ENCODE results near the gene PDE8B. TPM values are rescaled to one million over a fixed set of nuclear protein-coding genes. Genes with fewer than 3 reads are reported as not detected.

Gene PDE8B
- total RNA-seq, 1 experiment from 2014 or later = 0.17 TPM

DNA sequence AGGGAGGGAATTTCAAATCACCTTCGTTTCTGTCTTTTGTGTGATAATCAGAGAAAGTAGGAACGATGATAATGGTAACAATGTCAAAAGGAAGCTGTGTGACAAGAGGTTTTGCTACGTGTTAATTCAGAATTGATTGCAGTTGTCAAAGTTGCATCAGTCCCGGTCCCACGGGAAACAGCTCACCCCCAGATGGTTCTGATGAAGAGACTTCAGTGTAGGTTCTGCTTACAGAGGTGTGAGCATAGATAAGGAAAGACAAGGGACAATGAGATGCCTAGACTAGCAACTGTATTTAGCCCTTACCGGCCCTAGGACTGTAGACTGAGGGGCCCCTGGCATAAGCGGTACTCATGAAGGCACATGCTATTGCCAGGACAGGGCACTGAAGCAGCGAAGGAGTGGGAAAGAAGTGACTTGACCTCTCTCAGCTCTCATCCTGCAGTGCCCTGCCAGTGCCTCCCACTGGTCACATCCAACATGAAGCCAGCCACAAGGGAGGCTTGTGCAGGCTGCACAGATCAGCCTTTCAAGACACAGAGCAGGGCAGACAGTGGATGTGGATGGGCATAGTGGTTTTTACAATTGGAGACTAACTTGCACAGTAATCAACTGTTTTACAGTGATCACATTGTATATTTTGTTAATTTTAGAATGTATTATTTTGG, 21.1 kb downstream of the PDE8B start:
- POLR2A ChIA-PET = no interaction called here

More for the DNA sequence above, 21.1 kb downstream of the PDE8B start:
- RAD21 ChIA-PET (ENCODE audit: low non-redundant PET in 1 of 2, low total read pairs in 2 of 2, uncharacterized antibody in 2 of 2, unreplicated experiment in 2 of 2) = no interaction called here
- H3K9me3 ChIP-seq (ENCODE audit: control insufficient read depth in 1 of 2, insufficient read depth in 1 of 2, low read depth in 1 of 2, low read length in 2 of 2) = no peaks in the 10 kb centered on the region
- no peak overlapping the region for H2AFZ ChIP-seq (ENCODE audit: low read depth, low read length, poor library complexity, severe bottlenecking)
- CTCF ChIA-PET = no interaction called here
- no peak overlapping the region for H3K4me2 ChIP-seq (ENCODE audit: low read length)
- ATAC-seq (no peak), DNase-seq (ENCODE audit: low read depth, low spot score) (no peak)
- intact Hi-C loops (cut with micrococcal nuclease) = no loop called here
- no peaks in the 10 kb centered on the region for H4K20me1 ChIP-seq (ENCODE audit: insufficient read depth)
- no peaks in the 10 kb centered on the region for H3K79me2 ChIP-seq (ENCODE audit: insufficient read depth, low read length)
- no peak overlapping the region for H3K9ac ChIP-seq (ENCODE audit: low read length)
- TF ChIP-seq EGR1 (IDR thresholded peaks at IDR 0.05; ENCODE audit: low read depth) = no peak
- TF ChIP-seq, protein P1, sequence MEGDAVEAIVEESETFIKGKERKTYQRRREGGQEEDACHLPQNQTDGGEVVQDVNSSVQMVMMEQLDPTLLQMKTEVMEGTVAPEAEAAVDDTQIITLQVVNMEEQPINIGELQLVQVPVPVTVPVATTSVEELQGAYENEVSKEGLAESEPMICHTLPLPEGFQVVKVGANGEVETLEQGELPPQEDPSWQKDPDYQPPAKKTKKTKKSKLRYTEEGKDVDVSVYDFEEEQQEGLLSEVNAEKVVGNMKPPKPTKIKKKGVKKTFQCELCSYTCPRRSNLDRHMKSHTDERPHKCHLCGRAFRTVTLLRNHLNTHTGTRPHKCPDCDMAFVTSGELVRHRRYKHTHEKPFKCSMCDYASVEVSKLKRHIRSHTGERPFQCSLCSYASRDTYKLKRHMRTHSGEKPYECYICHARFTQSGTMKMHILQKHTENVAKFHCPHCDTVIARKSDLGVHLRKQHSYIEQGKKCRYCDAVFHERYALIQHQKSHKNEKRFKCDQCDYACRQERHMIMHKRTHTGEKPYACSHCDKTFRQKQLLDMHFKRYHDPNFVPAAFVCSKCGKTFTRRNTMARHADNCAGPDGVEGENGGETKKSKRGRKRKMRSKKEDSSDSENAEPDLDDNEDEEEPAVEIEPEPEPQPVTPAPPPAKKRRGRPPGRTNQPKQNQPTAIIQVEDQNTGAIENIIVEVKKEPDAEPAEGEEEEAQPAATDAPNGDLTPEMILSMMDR (IDR thresholded peaks at IDR 0.05 in 2 of 3, conservative IDR thresholded peaks at IDR 0.05 in 1 of 3; ENCODE audit: borderline replicate concordance in 1 of 3, insufficient read depth in 1 of 3, low read depth in 2 of 3, low read length in 2 of 3) = no peak
- no peak for TF ChIP-seq POLR2A (IDR thresholded peaks at IDR 0.05; ENCODE audit: borderline replicate concordance, extremely low read depth, insufficient read depth, insufficient read length)
- no peak for TF ChIP-seq ZNF274 (IDR thresholded peaks at IDR 0.05; ENCODE audit: low read depth, low read length)
- no peak for TF ChIP-seq EZH2phosphoT487 (IDR thresholded peaks at IDR 0.05; ENCODE audit: borderline replicate concordance)
- no peak for TF ChIP-seq SP1 (IDR thresholded peaks at IDR 0.05; ENCODE audit: low read depth)
- TF ChIP-seq, protein P2, sequence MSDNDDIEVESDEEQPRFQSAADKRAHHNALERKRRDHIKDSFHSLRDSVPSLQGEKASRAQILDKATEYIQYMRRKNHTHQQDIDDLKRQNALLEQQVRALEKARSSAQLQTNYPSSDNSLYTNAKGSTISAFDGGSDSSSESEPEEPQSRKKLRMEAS (IDR thresholded peaks at IDR 0.05) = no peak
- TF ChIP-seq TCF7L2 (IDR thresholded peaks at IDR 0.05; ENCODE audit: borderline replicate concordance, extremely low read depth, insufficient read depth, insufficient read length) = no peak
- no peak for TF ChIP-seq FOSL1 (IDR thresholded peaks at IDR 0.05; ENCODE audit: low read depth)
- TF ChIP-seq RAD21 (IDR thresholded peaks at IDR 0.05; ENCODE audit: low read depth) = no peak
- no peak for TF ChIP-seq ATF3 (IDR thresholded peaks at IDR 0.05)
- TF ChIP-seq REST (IDR thresholded peaks at IDR 0.05; ENCODE audit: low read depth) = no peak
- TF ChIP-seq SRF (IDR thresholded peaks at IDR 0.05; ENCODE audit: low read depth) = no peak
- TF ChIP-seq EZH2 (IDR thresholded peaks at IDR 0.05) = no peak
- no peak for TF ChIP-seq CEBPB (IDR thresholded peaks at IDR 0.05; ENCODE audit: low read depth)
- no peak for TF ChIP-seq JUND (IDR thresholded peaks at IDR 0.05)
- no peak for TF ChIP-seq YY1 (IDR thresholded peaks at IDR 0.05; ENCODE audit: extremely low read depth, insufficient replicate concordance, low read depth, low read length)
- TF ChIP-seq POLR2AphosphoS5 (IDR thresholded peaks at IDR 0.05; ENCODE audit: low read depth, low read length) = no peak
- TF ChIP-seq, protein P3, sequence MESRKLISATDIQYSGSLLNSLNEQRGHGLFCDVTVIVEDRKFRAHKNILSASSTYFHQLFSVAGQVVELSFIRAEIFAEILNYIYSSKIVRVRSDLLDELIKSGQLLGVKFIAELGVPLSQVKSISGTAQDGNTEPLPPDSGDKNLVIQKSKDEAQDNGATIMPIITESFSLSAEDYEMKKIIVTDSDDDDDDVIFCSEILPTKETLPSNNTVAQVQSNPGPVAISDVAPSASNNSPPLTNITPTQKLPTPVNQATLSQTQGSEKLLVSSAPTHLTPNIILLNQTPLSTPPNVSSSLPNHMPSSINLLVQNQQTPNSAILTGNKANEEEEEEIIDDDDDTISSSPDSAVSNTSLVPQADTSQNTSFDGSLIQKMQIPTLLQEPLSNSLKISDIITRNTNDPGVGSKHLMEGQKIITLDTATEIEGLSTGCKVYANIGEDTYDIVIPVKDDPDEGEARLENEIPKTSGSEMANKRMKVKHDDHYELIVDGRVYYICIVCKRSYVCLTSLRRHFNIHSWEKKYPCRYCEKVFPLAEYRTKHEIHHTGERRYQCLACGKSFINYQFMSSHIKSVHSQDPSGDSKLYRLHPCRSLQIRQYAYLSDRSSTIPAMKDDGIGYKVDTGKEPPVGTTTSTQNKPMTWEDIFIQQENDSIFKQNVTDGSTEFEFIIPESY (IDR thresholded peaks at IDR 0.05; ENCODE audit: extremely low read depth, insufficient replicate concordance, low read length) = no peak
- TF ChIP-seq ZFX (IDR thresholded peaks at IDR 0.05) = no peak
- 0 out of 2 replicates have a peak, but pooled peaks cover 9% of the 10 kb centered on the region for H3K27me3 ChIP-seq (ENCODE audit: insufficient read depth, low read length)
- H3K27ac ChIP-seq (ENCODE audit: low read depth, low read length) = no peak overlapping the region
- BruUV-seq (replicated peaks) = no TSS peak
- no peak overlapping the region for H3K4me3 ChIP-seq (replicated peaks in 1 of 2; ENCODE audit: low read depth in 1 of 2, low read length in 2 of 2)
- H3K36me3 ChIP-seq (ENCODE audit: control insufficient read depth in 1 of 2, insufficient read depth in 2 of 2, low read length in 2 of 2) = no peaks in the 10 kb centered on the region
- H3K4me1 ChIP-seq (ENCODE audit: control insufficient read depth in 1 of 2, insufficient read depth in 2 of 2, low read length in 2 of 2) = no peaks in the 10 kb centered on the region
- H3K9me2 ChIP-seq (ENCODE audit: insufficient read depth) = no peaks in the 10 kb centered on the region

Data from HCT116 (cell line).